Breast epithelium (tissue), 4 donors: ENCODE results near the gene ANTXR2. TPM values are rescaled to one million over a fixed set of nuclear protein-coding genes. Genes with fewer than 3 reads are reported as not detected.

ENCODE experiments used
- DNase-seq, 2 donors: peaks; one replicate each; pipeline ENCODE4 v3.0.0-alpha.2; 2019; ENCODE audit warnings: low spot score in 2 of 2
- H3K27ac ChIP-seq, 2 donors: fragments of 200-600 bp; sonication (generic) in 1 of 2; one replicate each; pipeline ENCODE4 v1.5.1; 2016 to 2019; ENCODE audit warnings: mild to moderate bottlenecking in 1 of 2
- H3K27me3 ChIP-seq, 2 donors: fragments of 200-600 bp; sonication (generic) in 1 of 2; one replicate each; pipeline versions ENCODE4 v1.5.1 to v1.6.0; 2017 to 2019; ENCODE audit warnings: control low read depth in 1 of 2, mild to moderate bottlenecking in 1 of 2
- H3K36me3 ChIP-seq: fragments of 200-600 bp; one replicate; pipeline ENCODE4 v1.5.1; 2019
- H3K4me1 ChIP-seq, 2 donors: fragments of 200-600 bp; sonication (generic); one replicate each; pipeline ENCODE4 v1.5.1; 2016 to 2019; ENCODE audit warnings: control low read depth in 1 of 2
- H3K4me3 ChIP-seq, 3 donors: fragments of 200-600 bp; sonication (generic); 1 replicate in 2 of 3; 2 replicates in 1 of 3; pipeline ENCODE4 v1.5.1; 2016 to 2019; ENCODE audit warnings: mild to moderate bottlenecking in 3 of 3, moderate library complexity in 2 of 3
- H3K9me3 ChIP-seq, 2 donors: fragments of 200-600 bp; sonication (generic) in 1 of 2; one replicate each; pipeline ENCODE4 v1.5.1; 2016 to 2019; ENCODE audit warnings: control low read depth in 1 of 2
- POLR2A ChIP-seq: fragments of 450-650 bp; IDR thresholded peaks from one replicate; pipeline ENCODE4 v1.6.1; 2016; ENCODE audit warnings: antibody characterized with exemption, mild to moderate bottlenecking, moderate library complexity
- POLR2AphosphoS5 ChIP-seq, 3 donors: sonication (generic); formaldehyde crosslinking; IDR thresholded peaks; one replicate each; pipeline ENCODE4 v1.6.1; 2017; ENCODE audit warnings: antibody characterized with exemption in 3 of 3
- intact Hi-C: fragments of 100-400 bp; cut with DNase I; formaldehyde crosslinking; loops from one replicate; pipeline ENCODE4 v1.15.1; 2023; ENCODE audit warnings: low total_unique reads
- total RNA-seq, 3 donors: library from RNA; depleted of rRNA; stranded (reverse); fragments of >200 nt; gene quantifications; one replicate each; pipeline ENCODE4 v1.1.0, GENCODE V29; 2016
- TF ChIP-seq, protein P1 (sequence below), 3 donors: fragments of 450-650 bp; IDR thresholded peaks; one replicate each; pipeline ENCODE4 v1.5.1; 2016 to 2017; ENCODE audit warnings: antibody characterized with exemption in 3 of 3, mild to moderate bottlenecking in 3 of 3, moderate library complexity in 3 of 3

The ANTXR2 gene
- total RNA-seq, 3 donors from 2014 or later, result 55.1 to 229 (median 77.4) TPM

- intact Hi-C loops, result loop anchor here (10.0 kb wide), 1 partner anchor 464 kb away; no protein-coding TSS in a partner anchor
- no peaks in the 10 kb centered on the region for H3K36me3 ChIP-seq
- no peak overlapping the region for H3K4me3 ChIP-seq
- no peak for DNase-seq
- H3K27me3 ChIP-seq, result no peaks in the 10 kb centered on the region
- no peak overlapping the region for H3K27ac ChIP-seq
- H3K9me3 ChIP-seq, result no peaks in the 10 kb centered on the region
- no peak for TF ChIP-seq POLR2A
- TF ChIP-seq, protein P1, sequence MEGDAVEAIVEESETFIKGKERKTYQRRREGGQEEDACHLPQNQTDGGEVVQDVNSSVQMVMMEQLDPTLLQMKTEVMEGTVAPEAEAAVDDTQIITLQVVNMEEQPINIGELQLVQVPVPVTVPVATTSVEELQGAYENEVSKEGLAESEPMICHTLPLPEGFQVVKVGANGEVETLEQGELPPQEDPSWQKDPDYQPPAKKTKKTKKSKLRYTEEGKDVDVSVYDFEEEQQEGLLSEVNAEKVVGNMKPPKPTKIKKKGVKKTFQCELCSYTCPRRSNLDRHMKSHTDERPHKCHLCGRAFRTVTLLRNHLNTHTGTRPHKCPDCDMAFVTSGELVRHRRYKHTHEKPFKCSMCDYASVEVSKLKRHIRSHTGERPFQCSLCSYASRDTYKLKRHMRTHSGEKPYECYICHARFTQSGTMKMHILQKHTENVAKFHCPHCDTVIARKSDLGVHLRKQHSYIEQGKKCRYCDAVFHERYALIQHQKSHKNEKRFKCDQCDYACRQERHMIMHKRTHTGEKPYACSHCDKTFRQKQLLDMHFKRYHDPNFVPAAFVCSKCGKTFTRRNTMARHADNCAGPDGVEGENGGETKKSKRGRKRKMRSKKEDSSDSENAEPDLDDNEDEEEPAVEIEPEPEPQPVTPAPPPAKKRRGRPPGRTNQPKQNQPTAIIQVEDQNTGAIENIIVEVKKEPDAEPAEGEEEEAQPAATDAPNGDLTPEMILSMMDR (IDR thresholded peaks at IDR 0.05), result no peak
- TF ChIP-seq POLR2AphosphoS5 (IDR thresholded peaks at IDR 0.05), result no peak
- no peaks in the 10 kb centered on the region for H3K4me1 ChIP-seq
These were observed 5.5 kb upstream of the ANTXR2 start for GRCh38 chr4:80078346-80079092.

DNA sequence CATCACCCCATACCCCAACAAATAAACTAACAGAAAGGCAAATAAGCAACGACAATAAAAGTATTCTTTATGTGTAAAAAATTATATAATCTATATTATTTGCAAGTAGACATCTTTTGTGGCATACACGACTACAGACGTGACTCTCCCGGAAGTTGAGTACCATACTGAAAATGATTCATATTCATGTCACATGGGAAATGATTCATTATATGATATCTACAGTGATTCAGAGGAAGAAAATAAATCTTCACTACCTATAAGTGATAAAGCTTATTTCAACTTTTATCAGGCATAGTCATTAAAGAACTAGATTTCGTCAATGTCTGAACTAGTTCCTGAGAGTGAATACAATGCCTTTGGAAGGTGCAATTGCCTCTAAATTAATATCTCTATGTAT, 4.6 kb upstream of the ANTXR2 start:
- Histone ChIP-seq H3K27ac (no peak overlapping the region), H3K27me3 (no peaks in the 10 kb centered on the region), H3K36me3 (no peaks in the 10 kb centered on the region), H3K4me1 (no peaks in the 10 kb centered on the region), H3K9me3 (no peaks in the 10 kb centered on the region), H3K4me3 (no peak overlapping the region)
- DNase-seq, result no peak
- TF ChIP-seq POLR2A (no peak), POLR2AphosphoS5 (IDR thresholded peaks at IDR 0.05) (no peak)
- TF ChIP-seq, protein P1 (IDR thresholded peaks at IDR 0.05), result no peak
- intact Hi-C loops, result loop anchor here (10.0 kb wide), 1 partner anchor 463 kb away; no protein-coding TSS in a partner anchor

- Histone ChIP-seq H3K9me3 (no peaks in the 10 kb centered on the region), H3K4me1 (no peaks in the 10 kb centered on the region), H3K27ac (no peak overlapping the region), H3K27me3 (no peaks in the 10 kb centered on the region), H3K36me3 (no peaks in the 10 kb centered on the region), H3K4me3 (no peak overlapping the region)
- intact Hi-C loops, result loop anchor here (10.0 kb wide), 1 partner anchor 462 kb away; no protein-coding TSS in a partner anchor
- TF ChIP-seq POLR2A (no peak), POLR2AphosphoS5 (IDR thresholded peaks at IDR 0.05) (no peak)
- TF ChIP-seq, protein P1 (IDR thresholded peaks at IDR 0.05), result no peak
- DNase-seq, result no peak
These were observed 3.7 kb upstream of the ANTXR2 start for GRCh38 chr4:80076681-80077080.

DNA sequence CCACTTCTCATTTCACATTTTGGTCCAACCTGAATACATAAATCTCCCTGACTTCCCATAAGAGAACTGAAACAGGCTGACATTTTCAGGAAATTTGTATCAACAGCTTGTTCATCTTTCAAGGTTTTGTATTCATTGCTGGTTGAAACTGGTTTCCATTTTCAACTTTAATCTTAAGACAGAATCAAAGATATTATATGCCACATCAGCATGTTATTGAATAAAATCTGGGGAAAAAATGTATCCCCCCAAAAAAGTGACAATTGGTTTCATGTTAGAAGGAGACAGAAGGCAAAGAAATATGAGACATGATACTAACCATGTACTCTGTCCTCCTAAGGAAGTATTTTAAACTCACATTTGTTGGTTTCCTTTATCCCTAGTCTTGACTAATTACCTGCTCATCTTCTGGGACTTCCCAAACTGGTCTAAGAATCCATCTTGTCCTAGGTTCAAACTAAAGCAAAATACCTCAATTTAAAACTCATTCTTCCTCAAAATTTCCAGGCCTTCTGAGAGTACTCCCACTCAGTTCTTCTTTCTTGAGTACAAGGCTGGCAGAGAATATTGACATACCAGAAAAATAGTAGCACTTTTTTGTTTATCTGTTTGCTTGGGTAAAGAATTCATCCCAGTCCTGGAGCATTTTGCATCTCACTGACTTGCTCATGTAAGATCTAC, 3.1 kb upstream of the ANTXR2 start:
- intact Hi-C loops, result loop anchor here (10.0 kb wide), 1 partner anchor 461 kb away; no protein-coding TSS in a partner anchor
- Histone ChIP-seq H3K4me3 (no peak overlapping the region), H3K27ac (no peak overlapping the region)

More for the DNA sequence above, 3.1 kb upstream of the ANTXR2 start:
- H3K9me3 ChIP-seq, result no peaks in the 10 kb centered on the region
- no peaks in the 10 kb centered on the region for H3K27me3 ChIP-seq
- DNase-seq, result no peak
- TF ChIP-seq, protein P1 (IDR thresholded peaks at IDR 0.05), result no peak
- TF ChIP-seq POLR2A, result no peak
- TF ChIP-seq POLR2AphosphoS5 (IDR thresholded peaks at IDR 0.05), result no peak
- no peaks in the 10 kb centered on the region for H3K4me1 ChIP-seq
- no peaks in the 10 kb centered on the region for H3K36me3 ChIP-seq
